Suprapubic skin (tissue), 4 donors: Measurements from ENCODE around the gene POC1B. TPM values are rescaled to one million over a fixed set of nuclear protein-coding genes. Genes with fewer than 3 reads are reported as not detected.

Experiments
- DNase-seq, 2 donors: peaks; one replicate each; pipeline ENCODE4 v3.0.0-alpha.2; 2019; ENCODE audit warnings: low spot score in 2 of 2
- H3K27ac ChIP-seq: fragments of 200-600 bp; sonication (generic); one replicate; pipeline ENCODE4 v1.5.1; 2019
- H3K27me3 ChIP-seq: fragments of 200-600 bp; sonication (generic); one replicate; pipeline ENCODE4 v1.5.1; 2019
- H3K36me3 ChIP-seq: fragments of 200-600 bp; sonication (generic); one replicate; pipeline ENCODE4 v1.5.1; 2019
- H3K4me1 ChIP-seq: fragments of 200-600 bp; sonication (generic); one replicate; pipeline ENCODE4 v1.5.1; 2019
- H3K4me3 ChIP-seq: fragments of 200-600 bp; sonication (generic); one replicate; pipeline ENCODE4 v1.5.1; 2019; ENCODE audit warnings: mild to moderate bottlenecking
- H3K9me3 ChIP-seq: fragments of 200-600 bp; sonication (generic); one replicate; pipeline ENCODE4 v1.5.1; 2019
- EP300 ChIP-seq: sonication (generic); formaldehyde crosslinking; IDR thresholded peaks from one replicate; pipeline ENCODE4 v1.6.1; 2017; ENCODE audit warnings: antibody characterized with exemption
- POLR2A ChIP-seq, 2 donors: fragments of 450-650 bp; IDR thresholded peaks; one replicate each; pipeline ENCODE4 v1.6.1; 2017; ENCODE audit warnings: antibody characterized with exemption in 2 of 2, mild to moderate bottlenecking in 2 of 2, moderate library complexity in 2 of 2
- POLR2AphosphoS5 ChIP-seq, 3 donors: sonication (generic); formaldehyde crosslinking; IDR thresholded peaks; one replicate each; pipeline ENCODE4 v1.6.1; 2017; ENCODE audit warnings: antibody characterized with exemption in 3 of 3
- WGBS: methylation state at CpG from one replicate; pipeline ENCODE4 v1.1.5; 2018; 5-methylcytosine and 5-hydroxymethylcytosine counted together
- total RNA-seq, 4 donors: library from RNA; depleted of rRNA; stranded (reverse); fragments of >200 nt; gene quantifications; one replicate each; pipeline ENCODE4 v1.1.0, GENCODE V29; 2016
- TF ChIP-seq, protein P1 (sequence below), 2 donors: fragments of 200-600 bp in 1 of 2; fragments of 450-650 bp in 1 of 2; sonication (generic) in 1 of 2; IDR thresholded peaks; one replicate each; pipeline ENCODE4 v1.5.1; 2016 to 2019; ENCODE audit warnings: antibody characterized with exemption in 2 of 2, mild to moderate bottlenecking in 1 of 2, moderate library complexity in 1 of 2

Gene POC1B
- total RNA-seq, 4 donors from 2014 or later = 11.3 to 28.2 (median 13.4) TPM

DNA sequence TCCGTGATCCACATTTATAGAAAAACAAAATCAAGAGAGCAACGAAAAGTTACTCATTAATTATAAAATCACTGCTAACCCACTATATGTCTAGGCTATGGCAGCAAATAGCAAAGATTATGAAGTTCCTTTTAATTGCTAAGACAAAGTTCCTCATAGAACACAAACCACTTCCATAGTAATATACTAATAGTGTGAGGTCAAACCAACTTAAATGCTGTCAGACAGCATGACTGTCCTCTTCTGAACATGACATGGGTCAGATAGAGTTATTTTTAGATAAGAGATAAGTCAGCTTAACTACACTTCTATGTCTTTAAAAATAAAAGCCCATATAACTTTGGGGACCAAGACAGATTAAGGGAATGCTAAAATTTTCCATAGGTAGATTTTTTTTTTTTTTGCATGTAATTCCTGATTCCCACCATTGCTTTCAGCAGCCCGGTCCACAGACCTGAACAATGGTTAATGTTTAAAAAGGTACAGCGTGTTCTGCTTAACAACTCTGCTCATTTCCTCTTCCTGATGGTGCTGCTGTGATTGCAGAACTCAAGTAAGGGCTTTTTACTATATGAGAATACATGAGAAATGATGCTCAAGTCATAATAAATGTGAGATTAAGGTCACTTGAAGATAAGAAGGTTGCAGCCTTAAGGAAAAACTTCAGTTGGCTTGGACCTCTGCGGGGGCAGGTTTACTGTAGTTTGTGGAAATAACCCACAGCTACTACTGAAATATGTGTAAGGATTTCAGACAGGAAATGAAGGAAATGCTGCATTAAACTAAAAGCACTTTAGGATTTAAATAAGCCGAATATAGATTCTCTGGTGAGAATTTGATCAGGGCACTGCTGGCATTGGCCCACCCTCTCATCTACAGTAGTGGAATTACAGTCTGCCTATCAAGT, 135.8 kb downstream of the POC1B start:
- DNase-seq = no peak
- no peaks in the 10 kb centered on the region for H3K9me3 ChIP-seq
- TF ChIP-seq EP300 (no peak), POLR2AphosphoS5 (IDR thresholded peaks at IDR 0.05) (no peak), POLR2A (IDR thresholded peaks at IDR 0.05) (no peak)
- TF ChIP-seq, protein P1, sequence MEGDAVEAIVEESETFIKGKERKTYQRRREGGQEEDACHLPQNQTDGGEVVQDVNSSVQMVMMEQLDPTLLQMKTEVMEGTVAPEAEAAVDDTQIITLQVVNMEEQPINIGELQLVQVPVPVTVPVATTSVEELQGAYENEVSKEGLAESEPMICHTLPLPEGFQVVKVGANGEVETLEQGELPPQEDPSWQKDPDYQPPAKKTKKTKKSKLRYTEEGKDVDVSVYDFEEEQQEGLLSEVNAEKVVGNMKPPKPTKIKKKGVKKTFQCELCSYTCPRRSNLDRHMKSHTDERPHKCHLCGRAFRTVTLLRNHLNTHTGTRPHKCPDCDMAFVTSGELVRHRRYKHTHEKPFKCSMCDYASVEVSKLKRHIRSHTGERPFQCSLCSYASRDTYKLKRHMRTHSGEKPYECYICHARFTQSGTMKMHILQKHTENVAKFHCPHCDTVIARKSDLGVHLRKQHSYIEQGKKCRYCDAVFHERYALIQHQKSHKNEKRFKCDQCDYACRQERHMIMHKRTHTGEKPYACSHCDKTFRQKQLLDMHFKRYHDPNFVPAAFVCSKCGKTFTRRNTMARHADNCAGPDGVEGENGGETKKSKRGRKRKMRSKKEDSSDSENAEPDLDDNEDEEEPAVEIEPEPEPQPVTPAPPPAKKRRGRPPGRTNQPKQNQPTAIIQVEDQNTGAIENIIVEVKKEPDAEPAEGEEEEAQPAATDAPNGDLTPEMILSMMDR (IDR thresholded peaks at IDR 0.05) = no peak
- WGBS = 71% methylated on average over 6 of the region's 6 CpGs
- H3K27ac ChIP-seq = peak overlapping the region; percentile 64
- no peaks in the 10 kb centered on the region for H3K36me3 ChIP-seq
- H3K4me1 ChIP-seq = peaks cover 21% of the 10 kb centered on the region
- H3K27me3 ChIP-seq = no peaks in the 10 kb centered on the region
- no peak overlapping the region for H3K4me3 ChIP-seq

DNA sequence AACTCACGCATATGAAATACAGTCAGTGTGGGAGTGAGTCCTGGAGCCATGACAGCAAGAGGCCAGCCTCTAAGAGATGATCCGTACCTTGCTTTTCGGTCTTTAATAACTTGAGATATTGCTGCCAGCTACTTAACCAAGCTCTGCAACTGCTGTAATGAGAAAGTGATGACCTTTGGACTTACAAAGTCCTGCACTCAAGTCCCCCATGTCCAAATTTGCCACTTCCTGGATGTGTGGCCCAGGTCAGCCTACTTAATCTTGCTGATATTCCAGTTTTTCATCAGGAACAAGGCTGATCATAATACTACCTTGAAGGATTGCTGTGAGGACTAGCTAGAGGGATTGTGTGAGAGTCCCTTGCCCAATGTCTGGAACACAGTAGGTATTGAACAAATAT, 139.7 kb downstream of the POC1B start:
- Histone ChIP-seq H3K27ac (no peak overlapping the region), H3K27me3 (no peaks in the 10 kb centered on the region), H3K36me3 (no peaks in the 10 kb centered on the region), H3K4me3 (no peak overlapping the region), H3K4me1 (peaks cover 48% of the 10 kb centered on the region), H3K9me3 (no peaks in the 10 kb centered on the region)
- TF ChIP-seq POLR2AphosphoS5 (IDR thresholded peaks at IDR 0.05) = no peak
- TF ChIP-seq, protein P1 (IDR thresholded peaks at IDR 0.05) = no peak
- no peak for TF ChIP-seq POLR2A (IDR thresholded peaks at IDR 0.05)
- no peak for TF ChIP-seq EP300
- WGBS = 63% methylated on average over 3 of the region's 3 CpGs
- DNase-seq = no peak

DNA sequence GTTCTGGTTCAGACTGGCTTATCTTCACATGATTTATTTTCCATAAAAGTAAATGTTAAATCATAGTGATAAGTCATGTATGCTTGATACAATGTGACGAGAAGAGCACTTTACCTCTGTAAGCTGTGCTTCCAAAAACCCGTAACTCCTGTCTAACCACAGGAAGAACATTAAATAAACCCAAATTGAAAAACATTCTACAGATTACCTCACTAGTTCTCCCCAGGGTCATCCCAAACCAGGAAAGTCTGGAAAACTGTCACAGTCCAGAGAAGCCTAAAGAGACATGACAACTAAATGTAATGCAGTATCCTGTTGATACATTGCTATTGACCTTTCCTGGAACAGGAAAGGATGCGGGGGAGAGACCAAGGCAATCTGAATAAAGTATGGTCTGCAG, 141.0 kb downstream of the POC1B start:
- TF ChIP-seq, protein P1 (IDR thresholded peaks at IDR 0.05) = no peak
- TF ChIP-seq POLR2A (IDR thresholded peaks at IDR 0.05) (no peak), EP300 (no peak), POLR2AphosphoS5 (IDR thresholded peaks at IDR 0.05) (no peak)
- no peak overlapping the region for H3K4me3 ChIP-seq

DNA sequence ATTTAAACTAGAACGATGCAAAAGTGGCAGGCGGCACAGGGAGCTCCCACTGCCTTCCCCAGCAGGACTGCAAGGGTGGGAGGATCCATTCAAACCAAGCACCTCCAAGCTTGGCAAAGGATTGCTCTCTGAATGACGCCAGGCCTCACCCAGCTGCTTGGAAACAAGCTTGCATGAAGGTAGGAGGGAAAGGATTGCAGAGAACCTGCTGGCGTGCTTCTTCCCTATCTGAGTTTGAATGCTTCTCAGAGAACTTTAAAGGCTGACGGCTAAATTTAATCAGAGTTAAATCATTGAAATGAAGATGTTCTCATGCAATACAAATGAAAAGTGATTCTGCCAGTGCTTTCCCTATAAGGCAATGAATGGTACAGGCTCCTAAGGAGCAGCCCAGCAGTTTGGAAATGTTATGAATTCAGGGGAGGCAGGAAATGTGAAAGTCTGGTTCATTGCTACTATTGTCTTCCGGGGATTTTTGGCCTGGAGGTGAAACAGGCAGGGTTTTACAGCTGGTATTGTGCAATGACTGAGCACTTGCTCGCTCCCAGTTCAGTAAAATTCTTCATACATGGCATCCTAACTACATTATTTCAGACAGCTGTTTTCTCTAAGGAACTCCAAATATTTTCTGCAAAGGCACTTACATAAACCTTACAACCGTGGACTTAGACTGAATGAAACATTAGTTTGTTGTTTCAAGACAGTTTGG, 141.6 kb downstream of the POC1B start:
- Histone ChIP-seq H3K27me3 (no peaks in the 10 kb centered on the region), H3K4me3 (peak overlapping the region; percentile 10), H3K36me3 (no peaks in the 10 kb centered on the region), H3K27ac (peak overlapping the region; percentile 73), H3K9me3 (no peaks in the 10 kb centered on the region), H3K4me1 (peaks cover 33% of the 10 kb centered on the region)
- peak in 1 of 2 donors; percentile 71 for DNase-seq
- TF ChIP-seq EP300 (no peak), POLR2AphosphoS5 (IDR thresholded peaks at IDR 0.05) (peak in 2 of 3 donors; percentile 9 to 46)
- WGBS = 19% methylated on average over 8 of the region's 8 CpGs

More for the DNA sequence above, 141.0 kb downstream of the POC1B start:
- WGBS = 47% methylated on average over 3 of the region's 3 CpGs
- Histone ChIP-seq H3K9me3 (no peaks in the 10 kb centered on the region), H3K4me1 (peaks cover 37% of the 10 kb centered on the region), H3K27ac (peak overlapping the region; percentile 73), H3K36me3 (no peaks in the 10 kb centered on the region), H3K27me3 (no peaks in the 10 kb centered on the region)
- DNase-seq = no peak

DNA sequence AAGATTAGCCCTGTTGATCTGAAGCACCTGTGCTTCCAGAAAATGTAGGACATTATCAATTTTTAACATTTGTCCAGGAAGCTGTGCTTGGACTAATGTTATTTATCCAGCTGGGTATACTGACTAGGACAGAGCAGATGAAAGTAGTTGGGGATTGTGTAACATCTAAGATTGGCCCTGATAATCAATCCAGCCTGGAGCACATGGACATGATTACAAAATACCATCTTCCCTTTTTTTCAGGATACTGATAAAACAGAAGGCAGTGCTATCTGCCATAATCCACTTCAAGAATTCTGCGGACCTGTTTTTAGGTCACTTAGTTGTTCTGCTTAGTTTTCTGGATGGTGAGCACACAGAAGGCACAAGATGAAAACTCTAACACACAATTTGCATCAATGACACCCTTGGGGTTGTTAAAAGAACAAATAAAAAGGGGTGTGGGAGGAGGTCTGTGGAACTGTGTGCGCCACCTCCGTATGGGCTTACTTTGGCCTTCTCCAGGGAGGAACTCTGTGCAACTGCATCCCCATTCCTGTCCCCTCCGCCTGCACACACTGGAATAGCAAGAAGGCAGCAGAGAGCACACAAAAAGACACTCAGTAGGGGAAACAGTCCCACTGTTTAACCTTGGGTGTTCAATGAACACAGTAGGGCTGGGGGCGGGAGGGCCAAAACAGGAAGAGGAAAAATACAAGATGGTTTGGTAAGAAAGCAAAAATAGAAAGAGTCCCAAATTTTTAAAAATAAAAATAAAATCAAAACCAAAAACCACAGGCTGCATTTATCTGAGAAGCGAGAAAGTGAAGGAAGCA, 142.4 kb downstream of the POC1B start:
- H3K27me3 ChIP-seq = no peaks in the 10 kb centered on the region
- H3K9me3 ChIP-seq = no peaks in the 10 kb centered on the region
- no peaks in the 10 kb centered on the region for H3K36me3 ChIP-seq
- DNase-seq = no peak
- peaks cover 33% of the 10 kb centered on the region for H3K4me1 ChIP-seq
- H3K27ac ChIP-seq = peak overlapping the region; percentile 73
- TF ChIP-seq POLR2A (IDR thresholded peaks at IDR 0.05) (no peak), POLR2AphosphoS5 (IDR thresholded peaks at IDR 0.05) (no peak), EP300 (no peak)
- TF ChIP-seq, protein P1 (IDR thresholded peaks at IDR 0.05) = no peak
- peak overlapping the region; percentile 10 for H3K4me3 ChIP-seq
- 42% methylated on average over 6 of the region's 6 CpGs for WGBS
